Erythroblast (primary cell): ENCODE results near the gene DHRS7B.

Source experiments
- GATA1 ChIP-seq: IDR thresholded peaks from 2 replicates; pipeline ENCODE4 v1.6.1; 2011; ENCODE audit warnings: low read depth, mild to moderate bottlenecking, control low read depth, low read length, moderate library complexity
- POLR2A ChIP-seq: IDR thresholded peaks from 2 replicates; pipeline ENCODE4 v1.6.1; 2011; ENCODE audit warnings: mild to moderate bottlenecking, low read length

GRCh38 chr17:21171309-21171922 lies 44.7 kb downstream of the DHRS7B start:
- TF ChIP-seq POLR2A (no peak), GATA1 (no peak)
